ENCODE results near the gene RANGAP1. TPM values are rescaled to one million over a fixed set of nuclear protein-coding genes. Genes with fewer than 3 reads are reported as not detected.
A peak's percentile ranks its signal among the peaks of the same experiment; 100 is the strongest.

RANGAP1 gene
- total RNA-seq, 1 donor from 2014 or later: 49.7 TPM

DNA sequence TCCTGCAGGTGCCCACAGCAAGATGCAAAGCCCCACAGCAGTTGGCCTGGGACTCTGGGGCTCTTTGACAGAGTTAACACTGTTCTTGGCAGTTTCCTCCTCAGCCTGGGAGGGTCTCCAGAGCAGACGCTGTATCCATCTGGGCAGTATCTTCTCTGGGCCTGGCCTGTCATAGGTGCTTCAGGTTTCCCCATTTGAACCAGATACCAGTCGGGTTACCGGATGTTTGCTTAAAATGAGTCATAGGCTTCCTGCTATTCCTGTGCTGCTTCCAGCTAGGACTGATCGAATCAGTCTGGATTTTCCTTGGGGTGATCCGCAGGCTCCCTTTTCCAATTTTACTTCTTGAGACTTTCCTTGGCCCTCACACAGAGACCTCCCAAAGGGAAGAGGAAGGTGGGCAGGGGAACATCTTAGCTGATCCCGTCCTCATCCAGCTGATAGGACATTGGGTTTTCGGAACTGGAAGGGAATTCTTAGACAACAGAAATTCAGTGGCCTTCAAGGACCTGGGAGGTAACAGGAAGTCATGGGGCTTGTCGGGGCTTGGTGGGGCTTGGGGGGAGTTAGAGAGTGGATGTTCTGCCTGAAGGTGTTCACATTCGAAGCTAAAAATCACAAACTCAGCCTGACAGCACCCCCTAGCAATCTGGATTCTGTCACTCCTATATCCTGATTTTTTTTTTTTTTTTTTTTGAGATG is 2.4 kb upstream of the RANGAP1 start:
- no peak for TF ChIP-seq CTCF (IDR thresholded peaks at IDR 0.05)
- no peaks in the 10 kb centered on the region for H3K27me3 Mint-ChIP-seq (ENCODE audit: unreplicated experiment)
- H3K4me3 Mint-ChIP-seq (ENCODE audit: unreplicated experiment): peak overlapping the region; percentile 55
- peak overlapping the region; percentile 95 for H3K27ac Mint-ChIP-seq (ENCODE audit: unreplicated experiment)
- no peaks in the 10 kb centered on the region for H3K36me3 Mint-ChIP-seq (ENCODE audit: unreplicated experiment)
- DNase-seq (ENCODE audit: extremely low spot score, unreplicated experiment): no peak
- no peaks in the 10 kb centered on the region for H3K9me3 Mint-ChIP-seq (ENCODE audit: unreplicated experiment)
- H3K4me1 Mint-ChIP-seq (ENCODE audit: unreplicated experiment): peaks cover 51% of the 10 kb centered on the region

- H3K36me3 Mint-ChIP-seq (ENCODE audit: unreplicated experiment): peaks cover 3% of the 10 kb centered on the region
- no peaks in the 10 kb centered on the region for H3K27me3 Mint-ChIP-seq (ENCODE audit: unreplicated experiment)
- DNase-seq (ENCODE audit: extremely low spot score, unreplicated experiment): no peak
- H3K9me3 Mint-ChIP-seq (ENCODE audit: unreplicated experiment): no peaks in the 10 kb centered on the region
- peak overlapping the region; percentile 88 for H3K27ac Mint-ChIP-seq (ENCODE audit: unreplicated experiment)
- TF ChIP-seq CTCF (IDR thresholded peaks at IDR 0.05): no peak
- H3K4me1 Mint-ChIP-seq (ENCODE audit: unreplicated experiment): peaks cover 51% of the 10 kb centered on the region
- peak overlapping the region; percentile 81 for H3K4me3 Mint-ChIP-seq (ENCODE audit: unreplicated experiment)
Measured at GRCh38 chr22:41286639-41287091, 678 bp upstream of the RANGAP1 start.

GRCh38 chr22:41285441-41285819 is 557 bp downstream of the RANGAP1 start:
- Mint-ChIP-seq H3K4me1 (ENCODE audit: unreplicated experiment) (peaks cover 41% of the 10 kb centered on the region), H3K27me3 (ENCODE audit: unreplicated experiment) (no peaks in the 10 kb centered on the region), H3K36me3 (ENCODE audit: unreplicated experiment) (peaks cover 5% of the 10 kb centered on the region), H3K9me3 (ENCODE audit: unreplicated experiment) (no peaks in the 10 kb centered on the region), H3K4me3 (ENCODE audit: unreplicated experiment) (peak overlapping the region; percentile 81), H3K27ac (ENCODE audit: unreplicated experiment) (peak overlapping the region; percentile 80)
- DNase-seq (ENCODE audit: extremely low spot score, unreplicated experiment): peak; percentile 87
- TF ChIP-seq CTCF (IDR thresholded peaks at IDR 0.05): no peak

DNA sequence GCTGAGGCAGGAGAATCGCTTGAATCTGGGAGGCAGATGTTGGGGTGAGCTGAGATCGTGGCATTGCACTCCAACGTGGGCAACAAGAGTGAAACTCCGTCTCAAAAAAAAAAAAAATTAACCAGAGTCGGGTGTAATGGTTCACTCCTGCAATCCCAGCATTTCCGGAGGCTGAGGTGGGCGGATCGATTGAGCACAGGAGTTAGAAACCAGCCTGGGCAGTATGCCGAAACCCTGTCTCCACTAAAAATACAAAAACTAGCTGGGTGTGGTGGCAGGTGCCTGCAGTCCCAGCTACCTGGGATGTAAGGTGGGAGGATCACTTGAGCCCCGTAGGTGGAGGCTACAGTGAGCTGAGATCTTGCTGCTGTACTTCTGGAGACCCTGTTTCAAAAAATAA is 1.5 kb downstream of the RANGAP1 start:
- Mint-ChIP-seq H3K4me3 (ENCODE audit: unreplicated experiment) (peak overlapping the region; percentile 81), H3K9me3 (ENCODE audit: unreplicated experiment) (no peaks in the 10 kb centered on the region), H3K27ac (ENCODE audit: unreplicated experiment) (peak overlapping the region; percentile 50), H3K4me1 (ENCODE audit: unreplicated experiment) (peaks cover 33% of the 10 kb centered on the region), H3K36me3 (ENCODE audit: unreplicated experiment) (peaks cover 5% of the 10 kb centered on the region), H3K27me3 (ENCODE audit: unreplicated experiment) (no peaks in the 10 kb centered on the region)
- TF ChIP-seq CTCF (IDR thresholded peaks at IDR 0.05): no peak
- no peak for DNase-seq (ENCODE audit: extremely low spot score, unreplicated experiment)

GRCh38 chr22:41280854-41281253 is 5.1 kb downstream of the RANGAP1 start:
- no peak overlapping the region for H3K4me3 Mint-ChIP-seq (ENCODE audit: unreplicated experiment)
- no peak for DNase-seq (ENCODE audit: extremely low spot score, unreplicated experiment)
- no peaks in the 10 kb centered on the region for H3K27me3 Mint-ChIP-seq (ENCODE audit: unreplicated experiment)
- H3K36me3 Mint-ChIP-seq (ENCODE audit: unreplicated experiment): peaks cover 15% of the 10 kb centered on the region
- no peaks in the 10 kb centered on the region for H3K9me3 Mint-ChIP-seq (ENCODE audit: unreplicated experiment)
- H3K4me1 Mint-ChIP-seq (ENCODE audit: unreplicated experiment): peaks cover 8% of the 10 kb centered on the region
- H3K27ac Mint-ChIP-seq (ENCODE audit: unreplicated experiment): no peak overlapping the region
- no peak for TF ChIP-seq CTCF (IDR thresholded peaks at IDR 0.05)
